ENCODE data around the gene IQCE.
A peak's percentile ranks its signal among the peaks of the same experiment; 100 is the strongest.

IQCE gene

DNA sequence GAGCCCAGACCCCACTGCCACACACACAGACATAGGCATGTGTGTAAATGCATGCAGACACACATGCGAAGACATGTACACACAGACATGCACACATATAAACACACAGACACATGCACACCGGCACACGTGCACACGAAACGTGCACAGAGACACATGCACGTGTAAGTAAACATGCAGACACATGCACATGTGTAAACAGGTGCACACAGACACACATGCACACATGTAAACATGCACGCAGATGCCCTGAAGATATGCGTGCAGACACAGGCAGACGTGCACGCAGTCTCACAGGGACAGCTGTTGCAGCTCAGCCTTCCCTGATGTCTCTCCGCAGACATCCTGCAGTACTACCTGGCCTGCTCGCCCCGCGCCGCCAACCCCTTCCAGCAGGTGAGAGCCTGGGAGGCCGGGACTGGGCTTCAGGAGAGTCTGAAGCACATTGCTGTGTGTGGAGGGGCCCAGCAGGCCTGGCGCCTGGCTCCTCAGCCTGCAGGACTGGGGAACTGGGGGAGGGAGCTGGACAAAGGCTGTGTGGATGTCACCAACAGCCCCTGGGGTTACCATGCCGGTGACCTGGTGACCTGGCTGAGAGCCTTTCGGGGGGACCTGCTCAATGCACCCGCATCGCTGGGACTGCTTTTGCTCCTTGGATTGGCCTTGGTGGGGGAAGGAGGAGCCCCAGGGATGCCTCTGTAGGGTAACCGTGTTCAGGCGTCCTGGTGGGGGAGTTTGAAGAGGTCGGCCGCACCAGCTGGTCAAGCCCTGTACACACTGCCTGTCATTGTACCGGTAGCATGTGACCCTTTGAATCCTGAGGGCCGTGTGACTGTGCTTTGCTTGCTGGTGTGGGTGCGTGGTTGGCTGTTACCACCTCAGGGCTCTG, 93.3 kb downstream of the IQCE start:
- Histone ChIP-seq H3K27me3 (ENCODE audit: insufficient read depth, insufficient read length) (no peaks in the 10 kb centered on the region), H3K36me3 (ENCODE audit: insufficient read depth, insufficient read length, low read length) (peaks cover 89% of the 10 kb centered on the region), H3K4me3 (ENCODE audit: insufficient read length, low read depth) (no peak overlapping the region), H3K4me1 (ENCODE audit: insufficient read depth, insufficient read length) (peaks cover 13% of the 10 kb centered on the region), H3K9ac (ENCODE audit: insufficient read length, low read depth) (no peak overlapping the region), H3K9me3 (ENCODE audit: insufficient read depth, low read length) (no peaks in the 10 kb centered on the region)
- no peak for TF ChIP-seq YY1 (IDR thresholded peaks at IDR 0.05; ENCODE audit: insufficient read depth, insufficient read length)
- DNase-seq (ENCODE audit: low read depth, low spot score), result no peak

- Histone ChIP-seq H3K4me3 (ENCODE audit: insufficient read length, low read depth) (no peak overlapping the region), H3K36me3 (ENCODE audit: insufficient read depth, insufficient read length, low read length) (peaks cover 89% of the 10 kb centered on the region), H3K9me3 (ENCODE audit: insufficient read depth, low read length) (no peaks in the 10 kb centered on the region), H3K27me3 (ENCODE audit: insufficient read depth, insufficient read length) (no peaks in the 10 kb centered on the region), H3K9ac (ENCODE audit: insufficient read length, low read depth) (peak overlapping the region; percentile 9), H3K4me1 (ENCODE audit: insufficient read depth, insufficient read length) (peaks cover 11% of the 10 kb centered on the region)
- TF ChIP-seq ZNF274 (IDR thresholded peaks at IDR 0.05; ENCODE audit: low read depth, low read length) (no peak), YY1 (IDR thresholded peaks at IDR 0.05; ENCODE audit: insufficient read depth, insufficient read length) (no peak), SUZ12 (IDR thresholded peaks at IDR 0.05; ENCODE audit: extremely low read depth, insufficient read depth, insufficient read length) (no peak)
- DNase-seq (ENCODE audit: low read depth, low spot score), result no peak
Measured at GRCh38 chr7:2652736-2653060, 93.9 kb downstream of the IQCE start.

DNA sequence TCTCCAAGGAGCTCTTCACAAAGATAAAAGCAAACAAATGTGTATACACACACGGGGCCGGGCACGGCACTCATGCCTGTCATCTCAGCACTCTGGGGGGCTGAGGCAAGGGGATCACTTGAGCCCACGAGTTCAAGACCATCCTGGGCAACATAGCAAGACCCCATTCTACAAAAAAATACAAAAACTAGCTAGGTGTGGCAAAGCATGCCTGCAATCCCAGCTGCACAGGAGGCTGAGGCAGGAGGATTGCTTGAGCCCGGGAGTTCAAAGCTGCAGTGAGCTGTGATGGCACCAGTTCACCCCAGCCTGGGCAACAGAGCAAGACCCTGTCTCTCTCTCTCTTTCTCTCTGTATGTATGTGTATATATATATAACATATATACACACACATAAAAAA, 95.3 kb downstream of the IQCE start:
- Histone ChIP-seq H3K27me3 (ENCODE audit: insufficient read depth, insufficient read length) (no peaks in the 10 kb centered on the region), H3K9me3 (ENCODE audit: insufficient read depth, low read length) (no peaks in the 10 kb centered on the region), H3K4me1 (ENCODE audit: insufficient read depth, insufficient read length) (peaks cover 10% of the 10 kb centered on the region), H3K36me3 (ENCODE audit: insufficient read depth, insufficient read length, low read length) (peaks cover 91% of the 10 kb centered on the region), H3K9ac (ENCODE audit: insufficient read length, low read depth) (no peak overlapping the region), H3K4me3 (ENCODE audit: insufficient read length, low read depth) (no peak overlapping the region)
- DNase-seq (ENCODE audit: low read depth, low spot score), result no peak
- TF ChIP-seq YY1 (IDR thresholded peaks at IDR 0.05; ENCODE audit: insufficient read depth, insufficient read length) (no peak), ZNF274 (IDR thresholded peaks at IDR 0.05; ENCODE audit: low read depth, low read length) (no peak), SUZ12 (IDR thresholded peaks at IDR 0.05; ENCODE audit: extremely low read depth, insufficient read depth, insufficient read length) (no peak)

GRCh38 chr7:2655870-2656614, 97.3 kb downstream of the IQCE start:
- no peaks in the 10 kb centered on the region for H3K27me3 ChIP-seq (ENCODE audit: insufficient read depth, insufficient read length)
- H3K9me3 ChIP-seq (ENCODE audit: insufficient read depth, low read length), result no peaks in the 10 kb centered on the region
- peaks cover 91% of the 10 kb centered on the region for H3K36me3 ChIP-seq (ENCODE audit: insufficient read depth, insufficient read length, low read length)
- TF ChIP-seq ZNF274 (IDR thresholded peaks at IDR 0.05; ENCODE audit: low read depth, low read length) (no peak), YY1 (IDR thresholded peaks at IDR 0.05; ENCODE audit: insufficient read depth, insufficient read length) (no peak), SUZ12 (IDR thresholded peaks at IDR 0.05; ENCODE audit: extremely low read depth, insufficient read depth, insufficient read length) (no peak)
- H3K4me3 ChIP-seq (ENCODE audit: insufficient read length, low read depth), result no peak overlapping the region
- H3K9ac ChIP-seq (ENCODE audit: insufficient read length, low read depth), result no peak overlapping the region
- DNase-seq (ENCODE audit: low read depth, low spot score), result no peak
- peaks cover 8% of the 10 kb centered on the region for H3K4me1 ChIP-seq (ENCODE audit: insufficient read depth, insufficient read length)

GRCh38 chr7:2657208-2657607, 98.4 kb downstream of the IQCE start:
- H3K4me1 ChIP-seq (ENCODE audit: insufficient read depth, insufficient read length), result peaks cover 5% of the 10 kb centered on the region
- no peak for TF ChIP-seq ZNF274 (IDR thresholded peaks at IDR 0.05; ENCODE audit: low read depth, low read length)
- no peak for TF ChIP-seq YY1 (IDR thresholded peaks at IDR 0.05; ENCODE audit: insufficient read depth, insufficient read length)
- TF ChIP-seq SUZ12 (IDR thresholded peaks at IDR 0.05; ENCODE audit: extremely low read depth, insufficient read depth, insufficient read length), result no peak
- no peaks in the 10 kb centered on the region for H3K9me3 ChIP-seq (ENCODE audit: insufficient read depth, low read length)
- H3K4me3 ChIP-seq (ENCODE audit: insufficient read length, low read depth), result no peak overlapping the region
- H3K9ac ChIP-seq (ENCODE audit: insufficient read length, low read depth), result no peak overlapping the region
- H3K27me3 ChIP-seq (ENCODE audit: insufficient read depth, insufficient read length), result no peaks in the 10 kb centered on the region
- H3K36me3 ChIP-seq (ENCODE audit: insufficient read depth, insufficient read length, low read length), result peaks cover 91% of the 10 kb centered on the region
- no peak for DNase-seq (ENCODE audit: low read depth, low spot score)

DNA sequence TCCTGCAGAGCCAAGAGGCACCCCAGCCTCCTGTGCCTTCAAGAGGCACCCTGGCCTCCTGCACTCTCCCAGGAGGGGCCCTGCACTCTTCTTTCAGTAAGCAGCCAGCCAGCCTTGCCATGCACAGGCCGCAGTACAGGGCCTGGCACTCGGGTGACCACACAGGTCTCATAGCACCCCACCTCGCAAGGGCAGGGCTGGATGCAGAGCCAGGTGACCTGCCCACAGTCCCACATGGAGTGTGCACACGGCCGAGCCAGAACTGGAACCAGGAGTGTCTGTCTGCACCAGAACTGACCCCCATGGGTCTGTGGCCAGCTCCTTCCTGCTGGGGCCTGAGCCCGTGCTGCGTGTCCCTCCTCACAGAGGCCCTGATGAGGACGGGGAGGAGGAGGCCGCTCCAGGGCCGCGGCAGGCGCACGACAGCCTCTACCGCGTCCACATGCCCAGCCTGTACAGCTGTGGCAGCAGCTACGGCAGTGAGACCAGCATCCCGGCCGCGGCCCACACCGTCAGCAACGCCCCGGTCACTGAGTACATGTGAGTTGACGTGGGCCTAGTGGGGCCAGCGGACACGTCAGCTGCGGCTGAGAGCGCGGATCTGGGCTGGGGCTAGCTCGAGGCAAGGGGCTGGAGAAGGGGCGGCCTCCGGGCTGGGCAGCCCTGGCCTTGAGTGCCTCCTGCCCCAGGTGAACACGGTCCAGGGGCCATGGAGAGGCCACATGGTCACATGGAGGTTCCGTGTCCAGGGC, 99.3 kb downstream of the IQCE start:
- no peaks in the 10 kb centered on the region for H3K27me3 ChIP-seq (ENCODE audit: insufficient read depth, insufficient read length)
- TF ChIP-seq SUZ12 (IDR thresholded peaks at IDR 0.05; ENCODE audit: extremely low read depth, insufficient read depth, insufficient read length), result no peak
- no peak for TF ChIP-seq YY1 (IDR thresholded peaks at IDR 0.05; ENCODE audit: insufficient read depth, insufficient read length)
- no peak for TF ChIP-seq ZNF274 (IDR thresholded peaks at IDR 0.05; ENCODE audit: low read depth, low read length)

GRCh38 chr7:2658941-2659340, 100.2 kb downstream of the IQCE start:
- Histone ChIP-seq H3K9ac (ENCODE audit: insufficient read length, low read depth) (no peak overlapping the region), H3K36me3 (ENCODE audit: insufficient read depth, insufficient read length, low read length) (peaks cover 95% of the 10 kb centered on the region), H3K9me3 (ENCODE audit: insufficient read depth, low read length) (no peaks in the 10 kb centered on the region), H3K4me1 (ENCODE audit: insufficient read depth, insufficient read length) (peaks cover 12% of the 10 kb centered on the region), H3K4me3 (ENCODE audit: insufficient read length, low read depth) (no peak overlapping the region), H3K27me3 (ENCODE audit: insufficient read depth, insufficient read length) (no peaks in the 10 kb centered on the region)
- TF ChIP-seq SUZ12 (IDR thresholded peaks at IDR 0.05; ENCODE audit: extremely low read depth, insufficient read depth, insufficient read length) (no peak), YY1 (IDR thresholded peaks at IDR 0.05; ENCODE audit: insufficient read depth, insufficient read length) (no peak), ZNF274 (IDR thresholded peaks at IDR 0.05; ENCODE audit: low read depth, low read length) (no peak)
- no peak for DNase-seq (ENCODE audit: low read depth, low spot score)

More for the DNA sequence above, 99.3 kb downstream of the IQCE start:
- Histone ChIP-seq H3K36me3 (ENCODE audit: insufficient read depth, insufficient read length, low read length) (peaks cover 92% of the 10 kb centered on the region), H3K9ac (ENCODE audit: insufficient read length, low read depth) (peak overlapping the region; percentile 56), H3K9me3 (ENCODE audit: insufficient read depth, low read length) (no peaks in the 10 kb centered on the region), H3K4me1 (ENCODE audit: insufficient read depth, insufficient read length) (peaks cover 5% of the 10 kb centered on the region), H3K4me3 (ENCODE audit: insufficient read length, low read depth) (no peak overlapping the region)
- no peak for DNase-seq (ENCODE audit: low read depth, low spot score)
